SK-N-SH (cell line): Measurements from ENCODE around the gene SOX30.

ENCODE experiments used
- CHD2 ChIP-seq: fragments of 150-350 bp; IDR thresholded peaks from 2 replicates; pipeline ENCODE4 v1.6.1; 2018; ENCODE audit warnings: low read length; ENCODE audit not compliant: partially characterized antibody
- CTCF ChIP-seq: fragments of 200-600 bp; sonication (generic); IDR thresholded peaks from 2 replicates; pipeline ENCODE4 v1.6.1; 2017; ENCODE audit warnings: antibody characterized with exemption, mild to moderate bottlenecking, moderate library complexity
- EP300 ChIP-seq, 2 experiments: IDR thresholded peaks; 2 replicates each; pipeline versions ENCODE4 v1.4.0 to v1.6.1; 2012; ENCODE audit warnings: borderline replicate concordance in 1 of 2, low read depth in 1 of 2, low read length in 1 of 2
- FOXJ3 ChIP-seq: sonication (generic); formaldehyde crosslinking; IDR thresholded peaks from 2 replicates; pipeline ENCODE4 v1.5.1; 2020; ENCODE audit warnings: mild to moderate bottlenecking, missing genetic modification reagents
- MAX ChIP-seq: IDR thresholded peaks from 2 replicates; pipeline ENCODE4 v1.4.0; 2012; ENCODE audit warnings: low read depth
- SMC3 ChIP-seq: IDR thresholded peaks from 2 replicates; pipeline ENCODE4 v1.6.1; 2012; ENCODE audit warnings: low read depth, low read length, improper control_type of control experiment
- ZBTB33 ChIP-seq: IDR thresholded peaks from 2 replicates; pipeline ENCODE4 v1.4.0; 2012; ENCODE audit warnings: low read depth, borderline replicate concordance

GRCh38 chr5:157624144-157624543 lies 28.1 kb downstream of the SOX30 start:
- TF ChIP-seq MAX (no peak), CHD2 (no peak), SMC3 (no peak), FOXJ3 (no peak), EP300 (IDR thresholded peaks at IDR 0.05; ENCODE audit: borderline replicate concordance in 1 of 2, low read depth in 1 of 2, low read length in 1 of 2) (no peak), CTCF (no peak), ZBTB33 (no peak)
